HepG2 (cell line): ENCODE results near the gene HOXD12. TPM values are rescaled to one million over a fixed set of nuclear protein-coding genes. Genes with fewer than 3 reads are reported as not detected.

ENCODE experiments used
- ATAC-seq: fragments of 200-7000 bp; cut with Tn5 transposase; 3 replicates; pipeline ENCODE4 v1.9.1; 2020; ENCODE audit warnings: mild to moderate bottlenecking, moderate library complexity
- BruUV-seq: library from RNA; stranded (reverse); fragments of 400-500 nt; replicated peaks from 2 replicates; lab custom pipeline; 2021; lab: Mats Ljungman, UMichigan
- CTCF ChIA-PET: fragments of 300-600 bp; formaldehyde crosslinking; extraction: SDS; loops from one replicate; lab custom pipeline; 2021; ENCODE audit warnings: low total read pairs, inconsistent platforms, low intra/inter-chr PET ratio; lab: Yijun Ruan, JAX
- POLR2A ChIA-PET: fragments of 350-600 bp; sonication (Branson Sonifier 250); formaldehyde crosslinking; loops from one replicate; lab custom pipeline; 2020; ENCODE audit warnings: antibody characterized with exemption, inconsistent platforms; lab: Yijun Ruan, JAX
- DNase-seq: peaks from one replicate; pipeline ENCODE4 v3.0.0-alpha.2; 2015; ENCODE audit warnings: low spot score
- FAIRE-seq: peaks from 3 replicates; lab custom pipeline; 2011; peaks lifted over from hg19 to GRCh38; lab: Jason Lieb, UNC
- H2AFZ ChIP-seq: one replicate; pipeline ENCODE4 v1.6.1; 2011; ENCODE audit warnings: low read length, inconsistent platforms
- H3K27ac ChIP-seq: fragments of 300-600 bp; 3 replicates; pipeline ENCODE4 v1.8.0; 2011; ENCODE audit warnings: mixed run types, mild to moderate bottlenecking, mixed read lengths, low read length, inconsistent platforms; ENCODE audit not compliant: insufficient read depth; ENCODE audit errors: extremely low read length
- H3K27me3 ChIP-seq, 2 experiments: fragments of 200-600 bp in 1 of 2; 2 replicates in 1 of 2; 3 replicates in 1 of 2; pipeline versions ENCODE4 v1.6.0 to v1.8.0; 2011; ENCODE audit warnings: low read length in 2 of 2, mild to moderate bottlenecking in 2 of 2, moderate library complexity in 2 of 2, inconsistent platforms in 1 of 2; ENCODE audit not compliant: insufficient read depth in 2 of 2, control insufficient read depth in 1 of 2
- H3K36me3 ChIP-seq, 2 experiments: fragments of 200-600 bp in 1 of 2; replicated peaks in 1 of 2; 2 replicates in 1 of 2; 3 replicates in 1 of 2; pipeline versions ENCODE4 v1.5.1 to v1.8.0; 2011; ENCODE audit warnings: low read length in 2 of 2, inconsistent platforms in 1 of 2; ENCODE audit not compliant: insufficient read depth in 2 of 2, control insufficient read depth in 1 of 2
- H3K4me1 ChIP-seq: 2 replicates; pipeline ENCODE4 v1.5.1; 2012; ENCODE audit warnings: low read length, inconsistent platforms; ENCODE audit not compliant: insufficient read depth
- H3K4me2 ChIP-seq: 2 replicates; pipeline ENCODE4 v1.6.0; 2011; ENCODE audit warnings: low read depth, low read length, inconsistent platforms
- H3K4me3 ChIP-seq, 3 experiments: fragments of 200-600 bp in 1 of 3; sonication (generic), shearing (Covaris generic) in 1 of 3; replicated peaks in 1 of 3; 2 replicates each; pipeline ENCODE4 v1.5.1; 2011 to 2016; ENCODE audit warnings: low read length in 3 of 3, inconsistent platforms in 2 of 3, low read depth in 2 of 3, mild to moderate bottlenecking in 2 of 3, control low read depth in 1 of 3, mixed read lengths in 1 of 3; ENCODE audit not compliant: insufficient read depth in 1 of 3
- H3K79me2 ChIP-seq: one replicate; pipeline ENCODE4 v1.6.1; 2011; ENCODE audit warnings: low read length, inconsistent platforms; ENCODE audit not compliant: insufficient read depth
- H3K9ac ChIP-seq: 2 replicates; pipeline ENCODE4 v1.6.0; 2011; ENCODE audit warnings: mild to moderate bottlenecking, low read depth, low read length, inconsistent platforms; ENCODE audit not compliant: insufficient read depth
- H3K9me3 ChIP-seq: 2 replicates; pipeline ENCODE4 v1.5.1; 2012; ENCODE audit warnings: mild to moderate bottlenecking, low read length
- H4K20me1 ChIP-seq: 2 replicates; pipeline ENCODE4 v1.6.0; 2011; ENCODE audit warnings: inconsistent platforms, mild to moderate bottlenecking, low read length, moderate library complexity; ENCODE audit not compliant: insufficient read depth
- CCDC6 ChIP-seq: sonication (generic); formaldehyde crosslinking; IDR thresholded peaks from 2 replicates; pipeline ENCODE4 v1.8.1; 2022; ENCODE audit warnings: mild to moderate bottlenecking, missing genetic modification reagents, moderate library complexity
- EHMT2 ChIP-seq: fragments of 200-600 bp; sonication (generic); IDR thresholded peaks from 2 replicates; pipeline ENCODE4 v1.7.0; 2017; ENCODE audit warnings: antibody characterized with exemption, low read depth, low read length, borderline replicate concordance
- HMGA1 ChIP-seq: sonication (generic); formaldehyde crosslinking; conservative IDR thresholded peaks from 2 replicates; pipeline ENCODE4 v1.4.0; 2020; ENCODE audit warnings: missing genetic modification reagents
- PRDM4 ChIP-seq: sonication (generic); formaldehyde crosslinking; IDR thresholded peaks from 2 replicates; pipeline ENCODE4 v1.9.0; 2021; ENCODE audit warnings: missing genetic modification reagents, borderline replicate concordance
- RFX3 ChIP-seq: IDR thresholded peaks from 2 replicates; pipeline ENCODE4 v1.6.1; 2016; ENCODE audit warnings: missing biosample characterization, missing genetic modification reagents
- ZBTB37 ChIP-seq: sonication (generic); formaldehyde crosslinking; IDR thresholded peaks from 2 replicates; pipeline ENCODE4 v1.4.0; 2020; ENCODE audit warnings: mild to moderate bottlenecking, missing genetic modification reagents
- ZBTB8A ChIP-seq: sonication (generic); formaldehyde crosslinking; IDR thresholded peaks from 2 replicates; pipeline ENCODE4 v1.4.0; 2020; ENCODE audit warnings: mild to moderate bottlenecking, low read depth, missing genetic modification reagents, borderline replicate concordance
- ZNF101 ChIP-seq: sonication (generic); formaldehyde crosslinking; IDR thresholded peaks from 2 replicates; pipeline ENCODE4 v1.4.0; 2020; ENCODE audit warnings: mild to moderate bottlenecking, low read depth, missing genetic modification reagents, borderline replicate concordance
- ZNF598 ChIP-seq: sonication (generic); formaldehyde crosslinking; IDR thresholded peaks from 2 replicates; pipeline ENCODE4 v1.5.1; 2020; ENCODE audit warnings: mild to moderate bottlenecking, missing genetic modification reagents, borderline replicate concordance
- ZNF615 ChIP-seq: sonication (generic); formaldehyde crosslinking; IDR thresholded peaks from 2 replicates; pipeline ENCODE4 v1.5.0; 2020; ENCODE audit warnings: mild to moderate bottlenecking, missing genetic modification reagents, borderline replicate concordance
- ZNF703 ChIP-seq: sonication (generic); formaldehyde crosslinking; IDR thresholded peaks from 2 replicates; pipeline ENCODE4 v1.5.1; 2020; ENCODE audit warnings: missing genetic modification reagents, mild to moderate bottlenecking, moderate library complexity, borderline replicate concordance
- ZNF776 ChIP-seq: sonication (generic); formaldehyde crosslinking; IDR thresholded peaks from 2 replicates; pipeline ENCODE4 v1.4.0; 2020; ENCODE audit warnings: mild to moderate bottlenecking, missing genetic modification reagents
- ZNF850 ChIP-seq: sonication (generic); formaldehyde crosslinking; conservative IDR thresholded peaks from 2 replicates; pipeline ENCODE4 v1.9.0; 2021; ENCODE audit warnings: mild to moderate bottlenecking, missing genetic modification reagents
- WGBS: methylation state at CpG from one replicate; pipeline ENCODE4 v1.1.6; 2017; ENCODE audit warnings: low lambda C conversion rate; 5-methylcytosine and 5-hydroxymethylcytosine counted together
- in situ Hi-C: cut with HindIII; loops from 2 replicates; pipeline ENCODE4 v1.10.0; 2017; ENCODE audit warnings: low pct_unique_long_range_greater_than_20kb; ENCODE audit not compliant: extremely low pct_ligation_motif_present
- intact Hi-C: fragments of 100-400 bp; cut with micrococcal nuclease; formaldehyde crosslinking; loops from one replicate; pipeline ENCODE4 v1.10.0; 2022; ENCODE audit not compliant: unreplicated experiment
- polyA plus RNA-seq, 8 experiments: library from polyadenylated mRNA; depleted of rRNA in 3 of 8; stranded (reverse) in 7 of 8; unstranded in 1 of 8; fragments of >200 nt; fragmentation: Illumina TruSeq in 4 of 8; extraction: Trizol in 4 of 8; gene quantifications; 2 replicates each; pipeline versions ENCODE4 v1.2.1 to v1.2.3, GENCODE V29; 2011 to 2016; ENCODE audit warnings: low read depth in 4 of 8, missing spikeins in 1 of 8, mixed read lengths in 1 of 8; ENCODE audit not compliant: insufficient read depth in 1 of 8
- total RNA-seq, 5 experiments: library from RNA; depleted of rRNA; stranded (reverse); fragments of >200 nt; fragmentation: Illumina TruSeq; extraction: Trizol; gene quantifications; 2 replicates each; pipeline ENCODE4 v1.2.3, GENCODE V29; 2016; ENCODE audit warnings: low read depth in 1 of 5

HOXD12 gene
- total and polyA plus RNA-seq, 2 of the 13 experiments (the other 11 are each of a cell fraction or from before 2014, with no cell fraction given) = not detected

GRCh38 chr2:176089843-176090395, 9.7 kb upstream of the HOXD12 start (continued):
- TF ChIP-seq ZNF101 (CRISPR knock-in tag) (no peak), ZBTB37 (no peak), ZNF703 (CRISPR knock-in tag) (no peak), ZNF615 (CRISPR knock-in tag) (no peak)

- Histone ChIP-seq H2AFZ (no peak overlapping the region), H3K27ac (no peak overlapping the region), H3K9ac (no peak overlapping the region)
- no TSS peak for BruUV-seq
- ATAC-seq (no peak), FAIRE-seq (no peak)
- TF ChIP-seq CCDC6 (CRISPR knock-in tag) = no peak
- no peak for TF ChIP-seq ZNF598 (CRISPR knock-in tag)
- TF ChIP-seq ZNF850 (CRISPR knock-in tag) = no peak
- no peak for TF ChIP-seq RFX3
- TF ChIP-seq HMGA1 = no peak
- TF ChIP-seq PRDM4 (CRISPR knock-in tag) = no peak
- no peak for TF ChIP-seq ZBTB8A (CRISPR knock-in tag)
- TF ChIP-seq EHMT2 = no peak
- TF ChIP-seq ZNF776 (CRISPR knock-in tag) = no peak
- TF ChIP-seq, all 625 proteins: peak for 0
- CTCF ChIA-PET = no interaction called here
- no peaks in the 10 kb centered on the region for H4K20me1 ChIP-seq
- WGBS = 7% methylated on average over 5 of the region's 5 CpGs
- POLR2A ChIA-PET = no interaction called here
- no peak overlapping the region for H3K4me2 ChIP-seq
- H3K9me3 ChIP-seq = no peaks in the 10 kb centered on the region
- no peaks in the 10 kb centered on the region for H3K79me2 ChIP-seq
- intact Hi-C loops = no loop called here
- DNase-seq = no peak
- no peaks in the 10 kb centered on the region for H3K36me3 ChIP-seq
- in situ Hi-C loops = no loop called here
- no peak overlapping the region for H3K4me3 ChIP-seq
- peaks cover 21% of the 10 kb centered on the region for H3K4me1 ChIP-seq
- H3K27me3 ChIP-seq = peaks cover 18 to 94% of the 10 kb centered on the region in 2 experiments
These were observed 8.7 kb upstream of the HOXD12 start for GRCh38 chr2:176090862-176091261.
